Stomach (tissue), 4 donors: ENCODE results near the gene ADAD2.

ENCODE experiments used
- CTCF ChIP-seq, 7 experiments: fragments of 450-650 bp in 4 of 7; fragments of 200-600 bp in 3 of 7; sonication (generic) in 3 of 7; IDR thresholded peaks; one replicate each; pipeline ENCODE4 v1.5.1; 2016 to 2019; ENCODE audit warnings: antibody characterized with exemption in 7 of 7, control low read depth in 2 of 7, mild to moderate bottlenecking in 1 of 7
- EP300 ChIP-seq: sonication (generic); formaldehyde crosslinking; IDR thresholded peaks from one replicate; pipeline ENCODE4 v1.6.1; 2017; ENCODE audit warnings: antibody characterized with exemption

- TF ChIP-seq EP300: no peak
- TF ChIP-seq CTCF (IDR thresholded peaks at IDR 0.05): no peak
Observed at GRCh38 chr16:84224554-84224953, 33.6 kb downstream of the ADAD2 start.
